ENCODE results near the gene EYS. TPM values are rescaled to one million over a fixed set of nuclear protein-coding genes. Genes with fewer than 3 reads are reported as not detected.

The EYS gene
- total and polyA plus RNA-seq, 9 of the 15 experiments (the other 6 are each of a cell fraction or from before 2014, with no cell fraction given), result 0.03 to 0.36 (median 0.10) TPM; not detected in 2

- Histone ChIP-seq H3K4me3 (no peak overlapping the region), H3K79me2 (ENCODE audit: control insufficient read depth, insufficient read depth, low read length) (no peaks in the 10 kb centered on the region), H3K9ac (ENCODE audit: insufficient read depth in 1 of 2, low read depth in 2 of 2, low read length in 2 of 2) (no peak overlapping the region), H3K36me3 (ENCODE audit: control insufficient read depth, insufficient read depth, low read length) (no peaks in the 10 kb centered on the region), H3K27me3 (ENCODE audit: control insufficient read depth in 2 of 2, insufficient read depth in 2 of 2, low read length in 2 of 2) (no peaks in the 10 kb centered on the region), H3K27ac (ENCODE audit: extremely low read depth, low read depth, low read length) (no peak overlapping the region), H3K4me1 (replicated peaks in 1 of 2; ENCODE audit: control insufficient read depth in 2 of 2, insufficient read depth in 2 of 2, low read length in 2 of 2) (no peaks in the 10 kb centered on the region), H3K9me1 (ENCODE audit: control insufficient read depth, insufficient read depth, low read length) (no peaks in the 10 kb centered on the region), H2AFZ (ENCODE audit: low read depth, low read length) (no peak overlapping the region), H3K9me3 (replicated peaks; ENCODE audit: control insufficient read depth, insufficient read depth, low read depth, low read length) (no peaks in the 10 kb centered on the region; the same call in 1 of the 2 replicates), H4K20me1 (replicated peaks; ENCODE audit: control insufficient read depth, insufficient read depth, low read length) (no peaks in the 10 kb centered on the region), H3K4me2 (ENCODE audit: insufficient read depth, low read length) (no peak overlapping the region)
- in situ Hi-C loops (cut with MboI), result no loop called here
- ChIA-PET POLR2A (no interaction called here), CTCF (ENCODE audit: low intra/inter-chr PET ratio) (no interaction called here)
- WGBS (ENCODE audit: insufficient coverage, low coverage, missing lambda C conversion rate), result 3% methylated on average over 2 of the region's 2 CpGs
- no peak for FAIRE-seq
- DNase-seq (ENCODE audit: extremely low read depth in 1 of 4, low spot score in 3 of 4), result no peak
- ATAC-seq, result no peak
- intact Hi-C loops (cut with micrococcal nuclease), result no loop called here
- BruUV-seq (replicated peaks), result no TSS peak
- TF ChIP-seq XRCC3 (IDR thresholded peaks at IDR 0.05) (no peak), ASH1L (IDR thresholded peaks at IDR 0.05; ENCODE audit: borderline replicate concordance, low read depth, partially characterized antibody) (no peak), RB1 (IDR thresholded peaks at IDR 0.05; ENCODE audit: low read depth) (no peak), SMARCB1 (IDR thresholded peaks at IDR 0.05; ENCODE audit: insufficient read length, low read depth) (no peak), FOXJ2 (tag; IDR thresholded peaks at IDR 0.05) (no peak), DMBX1 (CRISPR knock-in tag; IDR thresholded peaks at IDR 0.05; ENCODE audit: borderline replicate concordance) (no peak), ZBTB49 (CRISPR knock-in tag; IDR thresholded peaks at IDR 0.05; ENCODE audit: borderline replicate concordance) (no peak), TFE3 (CRISPR knock-in tag; IDR thresholded peaks at IDR 0.05) (no peak), ZNF239 (CRISPR knock-in tag; IDR thresholded peaks at IDR 0.05) (no peak), FOXA3 (CRISPR knock-in tag; conservative IDR thresholded peaks at IDR 0.05 in 1 of 2, IDR thresholded peaks at IDR 0.05 in 1 of 2) (no peak), MEIS2 (IDR thresholded peaks at IDR 0.05; ENCODE audit: partially characterized antibody) (no peak), ZNF232 (CRISPR knock-in tag; IDR thresholded peaks at IDR 0.05) (no peak), PHB (CRISPR knock-in tag; IDR thresholded peaks at IDR 0.05) (no peak), CBX8 (IDR thresholded peaks at IDR 0.05; ENCODE audit: borderline replicate concordance, extremely low read depth, low read depth, low read length, poor library complexity, severe bottlenecking) (no peak), EP300 (IDR thresholded peaks at IDR 0.05; ENCODE audit: low read length) (no peak)
Observed at GRCh38 chr6:64504503-64504902, 1202.5 kb downstream of the EYS start.
